ENCODE results near the gene IGFBP4. TPM values are rescaled to one million over a fixed set of nuclear protein-coding genes. Genes with fewer than 3 reads are reported as not detected.

Gene IGFBP4
- total RNA-seq, 2 experiments from 2014 or later, result 1.9 to 2.0 TPM

- ChIA-PET CTCF (interaction anchor here (0.6 to 1.6 kb wide), 9 partner anchors 9 to 133 kb away, joined by 3 to 4 read pairs (median 3); partner anchors contain the start of genes IGFBP4 and TOP2A), POLR2A (interaction anchor here (0.5 to 1.2 kb wide), 4 partner anchors 9 to 138 kb away, joined by 3 to 4 read pairs (median 3); partner anchors contain the start of gene TOP2A)
Observed at GRCh38 chr17:40427002-40427491, 16.2 kb upstream of the IGFBP4 start.

DNA sequence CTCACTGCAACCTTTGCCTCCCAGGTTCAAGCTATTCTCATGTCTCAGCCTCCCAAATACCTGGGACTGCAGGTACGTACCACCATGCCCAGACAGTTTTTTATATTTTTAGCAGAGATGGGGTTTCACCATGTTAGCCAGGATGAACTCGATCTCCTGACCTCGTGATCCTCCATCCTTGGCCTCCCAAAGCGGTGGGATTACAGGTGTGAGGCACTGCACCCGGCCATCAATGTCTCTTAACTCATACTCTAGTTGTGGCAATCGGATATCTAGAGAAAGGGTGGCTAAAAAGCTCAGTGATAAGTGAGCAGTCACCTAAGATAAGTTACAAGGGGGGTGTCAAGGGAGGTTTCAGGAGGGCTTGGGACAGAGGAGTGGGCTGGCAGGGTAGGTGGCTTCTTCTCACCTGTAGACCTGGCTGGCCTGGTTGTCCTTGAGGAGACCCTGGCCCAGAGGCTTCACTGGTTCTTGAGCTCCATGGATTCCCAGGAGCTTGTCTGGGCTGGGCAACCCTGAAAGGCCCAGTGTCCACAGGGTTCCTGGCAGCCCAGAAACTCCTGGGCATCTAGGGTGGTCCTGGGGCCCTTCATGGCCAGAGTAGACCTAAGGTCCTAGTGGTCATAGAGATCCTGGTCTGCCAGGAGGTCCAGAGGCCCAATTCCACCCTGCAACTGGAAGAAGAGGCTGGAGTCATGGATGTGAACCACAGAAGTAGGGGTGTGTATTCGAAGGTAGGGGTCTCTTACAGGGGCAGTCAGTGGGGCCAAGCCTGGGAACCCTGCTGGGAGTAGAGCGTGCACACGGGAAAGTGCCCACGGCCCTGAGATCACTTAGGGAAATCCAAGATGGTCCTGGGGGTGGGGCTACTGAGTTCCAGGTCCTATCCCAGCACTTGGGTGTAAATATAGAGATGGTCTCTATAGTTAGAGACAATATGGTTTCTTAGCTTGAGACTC is 12.7 kb upstream of the IGFBP4 start:
- POLR2A ChIA-PET, result interaction anchor here (0.7 kb wide), 1 partner anchor 103 kb away, joined by 4 read pairs; no protein-coding TSS in a partner anchor

DNA sequence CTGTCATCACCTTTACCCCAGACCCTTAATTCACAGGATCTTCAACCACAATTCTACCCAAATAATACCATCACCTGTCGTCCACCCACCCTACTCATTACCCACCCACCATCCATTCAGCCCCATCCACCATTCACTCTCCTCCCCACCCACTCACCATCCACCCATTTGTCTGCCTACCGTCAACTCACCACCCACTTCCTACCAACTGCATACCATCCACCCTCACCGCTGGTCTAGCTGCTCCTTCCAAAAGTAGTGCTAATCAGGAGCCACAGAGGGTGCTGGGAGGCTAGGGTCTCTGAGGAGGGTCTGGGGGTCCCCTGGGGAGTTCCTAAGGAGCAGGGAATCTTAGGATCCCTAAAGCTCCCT is 12.0 kb upstream of the IGFBP4 start:
- ChIA-PET CTCF (interaction anchor here (0.6 to 1.6 kb wide), 7 partner anchors 10 to 233 kb away, joined by 3 to 4 read pairs (median 3); partner anchors contain the start of gene TOP2A), POLR2A (no interaction called here)

More for the DNA sequence above, 12.7 kb upstream of the IGFBP4 start:
- CTCF ChIA-PET, result interaction anchor here (0.6 to 1.6 kb wide), 5 partner anchors 12 to 232 kb away, joined by 3 to 4 read pairs (median 3); partner anchors contain the start of gene TOP2A

DNA sequence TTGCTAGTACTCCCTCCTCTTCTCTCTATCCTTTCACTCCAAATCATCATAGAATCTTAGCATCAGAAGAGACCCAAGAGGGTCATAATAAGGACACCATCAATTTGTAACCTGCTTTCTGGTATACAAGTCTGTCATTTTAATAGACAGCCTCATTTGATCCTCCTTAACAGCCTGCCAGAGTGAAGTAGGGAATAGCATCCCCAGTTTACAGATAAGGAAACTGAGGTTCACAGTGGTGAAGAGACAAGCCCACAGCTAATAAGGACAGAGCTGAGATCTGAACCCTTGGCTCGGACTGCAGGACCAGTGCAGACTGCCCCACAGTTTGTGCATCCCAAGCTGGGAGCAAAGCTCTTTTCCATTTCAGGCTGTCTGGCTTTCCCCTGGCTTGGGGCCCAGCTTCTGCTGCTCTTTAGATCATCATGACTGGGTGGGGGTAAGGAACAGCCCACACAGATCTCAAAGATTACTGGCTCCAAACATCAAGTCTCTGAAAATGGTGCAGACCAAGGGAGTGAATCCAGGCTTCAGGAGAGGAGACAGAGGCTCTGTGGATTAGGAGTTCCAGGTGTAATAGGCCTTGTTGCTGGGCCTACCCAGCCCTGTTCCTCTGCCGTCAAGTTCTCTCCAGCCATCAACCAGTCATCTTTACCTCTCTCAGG is 10.3 kb upstream of the IGFBP4 start:
- ChIA-PET POLR2A (no interaction called here), CTCF (no interaction called here)

- ChIA-PET CTCF (interaction anchor here (1.1 kb wide), 1 partner anchor 76 kb away, joined by 3 read pairs; no protein-coding TSS in a partner anchor), POLR2A (no interaction called here)
Observed at GRCh38 chr17:40433551-40434415, 9.5 kb upstream of the IGFBP4 start.

GRCh38 chr17:40436636-40437035 is 6.6 kb upstream of the IGFBP4 start:
- CTCF ChIA-PET, result no interaction called here
- POLR2A ChIA-PET, result no interaction called here

DNA sequence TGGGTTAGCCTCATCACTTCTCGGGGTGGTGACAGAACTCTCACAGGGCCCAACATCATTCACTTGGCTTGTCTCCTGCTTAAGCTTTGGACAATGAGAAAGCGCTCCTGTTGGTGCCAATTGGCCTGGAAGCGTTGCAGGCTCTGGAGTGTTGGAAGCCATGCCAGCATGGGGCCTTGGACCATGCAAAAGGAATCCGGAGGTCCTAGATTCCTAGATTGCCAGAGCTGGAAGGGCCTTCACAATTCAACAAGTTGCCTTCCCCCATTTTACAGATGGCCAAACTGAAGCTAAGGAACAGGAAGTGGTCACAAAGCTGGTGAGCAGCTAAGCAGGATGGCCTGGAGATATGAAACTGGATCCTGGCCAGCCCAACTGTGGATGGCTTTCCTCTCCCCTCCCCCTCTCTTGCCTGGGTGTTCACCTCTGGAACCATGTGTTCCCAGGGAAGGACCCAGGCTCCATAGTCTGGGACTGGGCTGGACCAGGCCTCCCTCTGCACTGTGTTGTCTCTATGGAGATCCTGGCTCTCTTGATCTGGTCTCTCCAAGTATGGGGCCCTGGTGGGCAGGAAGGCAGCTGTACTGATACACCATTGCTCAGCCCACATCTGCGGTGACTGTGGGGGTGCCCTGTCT is 6.0 kb upstream of the IGFBP4 start:
- ChIA-PET CTCF (no interaction called here), POLR2A (no interaction called here)

DNA sequence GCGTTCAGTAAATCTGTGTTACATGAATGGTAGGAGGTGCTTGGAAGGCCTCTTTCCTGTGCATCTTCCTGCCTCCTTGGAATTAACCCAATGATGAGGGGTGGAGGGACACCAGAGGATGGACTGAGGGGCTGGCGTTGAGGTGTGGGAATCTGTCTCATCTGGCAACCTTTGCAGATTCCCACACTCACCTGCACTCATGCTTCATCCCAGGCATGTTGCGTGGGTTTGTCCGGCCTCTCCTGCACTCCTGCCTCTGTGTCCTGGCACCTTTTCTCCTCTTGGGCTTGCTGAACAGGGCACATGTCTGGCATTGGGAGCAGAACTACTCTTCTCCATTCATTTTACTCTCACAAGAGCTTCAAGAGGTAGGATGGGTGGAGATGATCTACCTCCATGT is 3.1 kb upstream of the IGFBP4 start:
- ChIA-PET CTCF (interaction anchor here (0.8 to 1.8 kb wide), 2 partner anchors 77 to 97 kb away, joined by 3 to 5 read pairs; no protein-coding TSS in a partner anchor), POLR2A (no interaction called here)

DNA sequence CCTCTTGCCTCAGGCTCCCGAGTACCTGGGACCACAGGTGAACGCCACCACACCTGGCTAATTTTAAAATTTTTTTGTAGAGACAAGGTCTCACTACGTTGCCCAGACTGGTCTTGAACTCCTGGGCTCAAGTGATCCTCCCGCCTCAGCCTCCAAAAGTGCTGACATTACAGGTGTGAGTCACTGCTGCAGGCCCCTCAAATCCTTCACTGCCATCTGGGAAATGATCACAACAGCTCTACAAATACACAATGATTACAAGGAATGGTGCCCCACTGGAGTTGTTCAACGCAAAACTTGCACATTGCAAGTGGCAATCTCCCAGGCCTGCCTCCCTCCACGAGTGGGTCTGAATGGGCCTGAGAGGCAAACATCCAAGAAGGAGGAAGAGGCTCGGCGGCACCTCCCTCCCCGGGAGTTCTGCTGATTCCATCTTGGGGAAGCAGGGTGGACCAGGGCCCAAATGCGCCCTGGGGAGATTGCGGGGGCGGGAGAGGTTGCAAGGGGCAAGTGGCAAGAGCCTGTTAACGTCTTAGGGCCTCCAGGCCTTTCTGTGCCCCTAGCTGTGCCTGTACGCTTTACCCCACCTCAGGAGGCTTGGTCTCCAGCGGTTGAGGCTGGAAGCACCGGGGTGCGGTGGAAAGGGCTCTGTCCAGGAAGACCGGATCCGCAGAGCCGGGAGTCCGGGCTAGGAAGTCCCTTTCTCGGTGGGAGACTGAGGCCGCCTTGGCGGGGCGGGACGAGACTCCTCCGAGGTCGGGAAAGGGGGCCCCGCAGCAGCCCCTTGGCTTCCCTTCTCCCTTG is 656 bp upstream of the IGFBP4 start:
- ChIA-PET POLR2A (interaction anchor here (0.7 kb wide), 2 partner anchors 113 to 211 kb away, joined by 3 read pairs; no protein-coding TSS in a partner anchor), CTCF (interaction anchor here (0.7 to 2.9 kb wide), 7 partner anchors 11 to 90 kb away, joined by 3 to 33 read pairs (median 4); no protein-coding TSS in a partner anchor)

DNA sequence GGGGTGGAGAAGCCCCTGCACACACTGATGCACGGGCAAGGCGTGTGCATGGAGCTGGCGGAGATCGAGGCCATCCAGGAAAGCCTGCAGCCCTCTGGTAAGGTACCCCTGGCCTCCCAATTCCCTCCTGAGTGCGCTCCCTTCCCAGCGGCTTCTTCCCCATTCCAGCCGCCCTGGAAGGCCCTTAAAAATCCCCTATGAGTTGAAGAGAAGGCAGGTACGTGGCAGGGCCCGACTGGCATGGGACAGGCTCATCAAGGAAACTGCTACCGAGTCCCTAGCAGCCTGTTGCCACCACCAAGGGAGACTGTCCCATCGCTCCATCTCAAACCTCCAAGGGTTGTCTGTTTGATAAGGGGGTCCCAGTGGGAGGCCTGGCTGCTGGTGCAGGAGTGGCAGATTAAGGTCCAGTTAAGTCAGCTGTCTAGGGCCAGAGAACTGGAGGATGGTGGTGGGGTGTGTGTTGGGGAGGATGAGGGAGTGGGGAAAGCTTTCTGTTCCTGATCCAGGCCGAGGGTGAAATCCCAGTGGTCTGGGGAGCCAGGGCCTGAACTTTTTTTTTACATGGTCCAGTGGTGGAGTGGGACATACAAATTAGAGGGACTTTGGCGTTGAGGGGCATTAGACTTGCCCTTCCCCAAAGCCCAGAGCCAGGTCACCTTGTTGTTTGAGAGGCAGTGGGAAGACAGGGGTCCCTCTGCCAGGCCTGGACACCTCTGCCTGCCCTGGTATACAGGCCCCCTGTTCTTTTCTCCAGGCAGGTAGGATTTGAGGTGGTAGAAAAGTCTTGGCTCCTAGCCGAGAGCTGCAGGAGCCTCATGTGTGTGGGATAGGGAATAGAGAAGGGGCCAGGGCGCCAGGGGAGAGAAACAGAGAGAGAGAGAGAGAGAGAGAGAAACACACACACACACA is 994 bp downstream of the IGFBP4 start:
- POLR2A ChIA-PET, result interaction anchor here (1.2 kb wide), 1 partner anchor 99 kb away, joined by 3 read pairs; no protein-coding TSS in a partner anchor
- CTCF ChIA-PET, result interaction anchor here (0.6 to 2.9 kb wide), 14 partner anchors 16 to 196 kb away, joined by 3 to 33 read pairs (median 4); no protein-coding TSS in a partner anchor

- ChIA-PET CTCF (interaction anchor here (0.7 to 2.9 kb wide), 3 partner anchors 87 to 1888 kb away, joined by 4 to 33 read pairs (median 6); no protein-coding TSS in a partner anchor), POLR2A (interaction anchor here (1.2 kb wide), 1 partner anchor 97 kb away, joined by 3 read pairs; no protein-coding TSS in a partner anchor)
Observed at GRCh38 chr17:40445751-40446468, 2.7 kb downstream of the IGFBP4 start.

- ChIA-PET CTCF (interaction anchor here (0.7 to 2.8 kb wide), 5 partner anchors 29 to 113 kb away, joined by 3 to 8 read pairs (median 5); no protein-coding TSS in a partner anchor), POLR2A (no interaction called here)
Observed at GRCh38 chr17:40447148-40447644, 3.9 kb downstream of the IGFBP4 start.

GRCh38 chr17:40447806-40448205 is 4.6 kb downstream of the IGFBP4 start:
- POLR2A ChIA-PET, result no interaction called here

DNA sequence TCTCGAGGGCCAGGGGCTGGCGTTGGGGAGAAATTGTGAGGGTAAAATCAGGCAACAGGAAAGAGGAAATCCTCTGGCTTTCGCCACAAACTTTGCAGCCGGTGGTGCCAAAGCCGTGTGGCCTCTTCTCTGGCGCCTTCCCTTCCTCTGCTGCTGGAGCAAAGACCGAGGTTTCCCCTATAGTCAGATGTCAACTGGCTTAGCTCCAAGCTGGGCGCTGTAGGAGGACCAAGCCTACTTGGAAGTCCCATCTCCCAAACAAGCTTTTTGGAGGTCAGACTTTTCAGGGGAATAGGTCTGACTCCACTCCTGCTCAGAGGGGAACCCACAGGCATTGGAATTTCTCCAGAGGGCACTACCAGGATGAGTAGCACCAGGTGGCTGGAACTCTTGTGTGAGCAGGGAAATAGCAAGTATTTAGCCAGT is 5.0 kb downstream of the IGFBP4 start:
- ChIA-PET POLR2A (no interaction called here), CTCF (interaction anchor here (0.5 to 2.8 kb wide), 5 partner anchors 28 to 112 kb away, joined by 3 to 8 read pairs (median 4); no protein-coding TSS in a partner anchor)

More at GRCh38 chr17:40447806-40448205, 4.6 kb downstream of the IGFBP4 start:
- CTCF ChIA-PET, result interaction anchor here (0.5 to 2.8 kb wide), 6 partner anchors 28 to 112 kb away, joined by 3 to 8 read pairs (median 3); no protein-coding TSS in a partner anchor

DNA sequence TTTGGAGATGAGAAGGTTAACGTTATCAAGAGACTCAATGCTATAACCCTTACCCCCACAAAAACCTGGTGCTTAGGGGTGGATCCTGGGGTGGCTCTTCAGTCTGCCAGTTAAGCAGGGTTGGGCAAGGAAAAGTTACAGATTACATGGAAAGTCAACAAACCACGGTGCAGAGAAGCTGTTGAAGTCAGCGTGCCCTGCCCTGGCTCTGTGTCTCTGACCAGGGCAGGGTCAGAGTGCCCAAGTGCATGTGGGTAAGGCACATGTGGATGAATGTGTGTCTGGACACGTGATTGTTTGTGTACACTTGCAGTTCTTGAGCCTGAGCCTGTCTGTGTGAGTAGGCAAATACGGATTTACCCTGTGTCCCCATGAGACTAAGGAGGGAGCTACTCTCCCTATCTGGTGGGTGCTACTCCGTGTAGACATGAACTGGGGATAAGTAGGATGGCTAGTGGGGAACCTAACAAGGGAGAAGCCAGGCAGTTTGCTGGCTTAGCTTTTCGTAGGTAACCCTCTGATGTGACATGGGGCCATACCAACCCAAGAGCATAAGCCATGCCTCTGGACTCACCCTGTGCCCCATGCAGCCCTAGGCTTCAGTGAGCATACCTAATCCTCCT is 5.5 kb downstream of the IGFBP4 start:
- CTCF ChIA-PET, result interaction anchor here (1.3 to 2.8 kb wide), 5 partner anchors 27 to 111 kb away, joined by 3 to 8 read pairs (median 5); no protein-coding TSS in a partner anchor
- POLR2A ChIA-PET, result no interaction called here

All from activated CD8-positive, alpha-beta memory T cell treated with anti-CD3 and anti-CD28 coated beads for 36 hours (primary cell).